Bronchial epithelial cell (primary cell): Measurements from ENCODE around the gene TAF11L11. TPM values are rescaled to one million over a fixed set of nuclear protein-coding genes. Genes with fewer than 3 reads are reported as not detected.
"Not testable (repeated sequence)": the region's sequence is repeated elsewhere in the genome, so short reads cannot be mapped to it uniquely, and the experiment has no call there.

Source experiments
- DNase-seq: peaks from one replicate; pipeline ENCODE4 v3.0.0-alpha.2; 2010; ENCODE audit warnings: low read depth
- FAIRE-seq: peaks from 2 replicates; lab custom pipeline; 2011; peaks lifted over from hg19 to GRCh38; lab: Jason Lieb, UNC
- H3K27me3 ChIP-seq: 2 replicates; pipeline ENCODE4 v1.5.1; 2011; ENCODE audit warnings: low read length; ENCODE audit not compliant: control insufficient read depth, insufficient read depth
- H3K36me3 ChIP-seq: 2 replicates; pipeline ENCODE4 v1.5.1; 2011; ENCODE audit warnings: low read length; ENCODE audit not compliant: control insufficient read depth, insufficient read depth
- H3K4me3 ChIP-seq: 2 replicates; pipeline ENCODE4 v1.5.1; 2011; ENCODE audit warnings: mild to moderate bottlenecking, low read depth, low read length, control low read depth
- total RNA-seq: library from RNA; depleted of rRNA; stranded (reverse); fragments of >200 nt; gene quantifications from 2 replicates; pipeline ENCODE4 v1.2.1, GENCODE V29; 2014
- TF ChIP-seq, protein P1 (sequence below): IDR thresholded peaks from 2 replicates; pipeline ENCODE4 v1.5.1; 2011; ENCODE audit warnings: mild to moderate bottlenecking, moderate library complexity, low read length, control low read depth, inconsistent platforms; ENCODE audit not compliant: insufficient read depth, severe bottlenecking

Gene TAF11L11
- total RNA-seq, 1 donor from 2014 or later, result not detected

DNA sequence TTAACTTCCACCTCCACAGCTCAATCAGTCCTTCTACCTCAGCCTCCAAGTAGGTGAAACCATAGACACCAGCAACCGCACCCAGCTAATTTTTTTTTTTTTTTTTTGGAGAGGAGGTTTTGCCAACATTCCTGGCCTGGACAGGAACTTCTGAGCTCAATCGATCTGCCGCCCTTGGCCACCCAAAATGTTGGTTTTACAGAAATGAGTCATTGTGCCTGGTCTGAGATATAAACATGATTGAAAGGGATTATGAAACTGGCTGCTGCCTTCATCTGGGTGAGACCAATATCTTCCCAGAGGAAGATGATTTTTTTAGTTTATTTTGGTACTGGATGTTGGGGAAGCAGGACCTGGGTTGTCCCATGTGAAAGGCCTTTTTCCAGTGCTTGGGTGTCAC is 15.4 kb downstream of the TAF11L11 start:
- TF ChIP-seq, protein P1, sequence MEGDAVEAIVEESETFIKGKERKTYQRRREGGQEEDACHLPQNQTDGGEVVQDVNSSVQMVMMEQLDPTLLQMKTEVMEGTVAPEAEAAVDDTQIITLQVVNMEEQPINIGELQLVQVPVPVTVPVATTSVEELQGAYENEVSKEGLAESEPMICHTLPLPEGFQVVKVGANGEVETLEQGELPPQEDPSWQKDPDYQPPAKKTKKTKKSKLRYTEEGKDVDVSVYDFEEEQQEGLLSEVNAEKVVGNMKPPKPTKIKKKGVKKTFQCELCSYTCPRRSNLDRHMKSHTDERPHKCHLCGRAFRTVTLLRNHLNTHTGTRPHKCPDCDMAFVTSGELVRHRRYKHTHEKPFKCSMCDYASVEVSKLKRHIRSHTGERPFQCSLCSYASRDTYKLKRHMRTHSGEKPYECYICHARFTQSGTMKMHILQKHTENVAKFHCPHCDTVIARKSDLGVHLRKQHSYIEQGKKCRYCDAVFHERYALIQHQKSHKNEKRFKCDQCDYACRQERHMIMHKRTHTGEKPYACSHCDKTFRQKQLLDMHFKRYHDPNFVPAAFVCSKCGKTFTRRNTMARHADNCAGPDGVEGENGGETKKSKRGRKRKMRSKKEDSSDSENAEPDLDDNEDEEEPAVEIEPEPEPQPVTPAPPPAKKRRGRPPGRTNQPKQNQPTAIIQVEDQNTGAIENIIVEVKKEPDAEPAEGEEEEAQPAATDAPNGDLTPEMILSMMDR, result no peak
- FAIRE-seq (no peak), DNase-seq (no peak)
- Histone ChIP-seq H3K27me3 (no peaks in the 10 kb centered on the region), H3K4me3 (no peak overlapping the region), H3K36me3 (no peaks in the 10 kb centered on the region)

DNA sequence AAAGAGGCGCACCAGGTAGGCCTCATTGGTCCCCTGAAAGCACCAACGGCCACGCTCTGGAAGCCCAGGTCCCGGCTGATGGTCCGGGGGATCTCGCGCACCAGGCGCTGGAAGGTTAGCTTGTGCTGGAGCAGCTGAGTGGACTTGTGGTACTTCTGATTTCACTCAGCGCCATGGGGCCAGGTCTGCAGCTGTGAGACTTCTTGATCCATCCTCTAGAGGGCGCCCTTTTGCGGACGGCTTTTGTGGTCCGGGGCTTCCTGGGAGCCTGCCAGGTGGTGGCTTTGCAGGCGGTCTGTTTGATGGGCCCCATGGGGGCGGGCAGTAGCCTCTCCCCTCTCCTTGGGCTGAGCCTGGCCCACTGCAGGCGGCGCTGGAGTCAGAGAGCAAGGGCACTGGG is 16.6 kb downstream of the TAF11L11 start:
- FAIRE-seq (no peak), DNase-seq (no peak)
- Histone ChIP-seq H3K27me3 (no peaks in the 10 kb centered on the region), H3K36me3 (no peaks in the 10 kb centered on the region), H3K4me3 (no peak overlapping the region)
- TF ChIP-seq, protein P1, result no peak

DNA sequence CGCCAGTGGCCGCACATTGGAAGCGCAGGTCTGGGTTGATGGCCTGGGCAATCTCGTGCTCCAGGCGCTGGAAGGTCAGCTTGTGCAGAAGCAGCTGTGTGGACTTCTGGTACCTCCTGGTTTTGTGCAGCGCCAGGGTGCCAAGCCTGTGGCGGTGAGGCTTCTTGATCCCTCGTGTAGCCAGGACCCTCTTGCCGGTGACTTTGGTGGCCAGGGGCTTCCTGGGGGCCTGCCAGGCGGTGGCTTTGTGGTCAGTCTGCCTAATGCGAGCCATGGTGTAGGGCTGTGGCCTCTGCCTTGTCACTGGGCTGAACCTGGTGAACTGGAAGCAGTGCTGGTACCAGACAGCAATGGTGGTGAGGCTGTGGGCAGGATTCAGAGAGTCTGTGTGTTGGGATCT is 21.7 kb downstream of the TAF11L11 start:
- H3K36me3 ChIP-seq, result no peaks in the 10 kb centered on the region
- FAIRE-seq, result no peak
- TF ChIP-seq, protein P1, result no peak
- DNase-seq, result no peak
- no peaks in the 10 kb centered on the region for H3K27me3 ChIP-seq
- no peak overlapping the region for H3K4me3 ChIP-seq

DNA sequence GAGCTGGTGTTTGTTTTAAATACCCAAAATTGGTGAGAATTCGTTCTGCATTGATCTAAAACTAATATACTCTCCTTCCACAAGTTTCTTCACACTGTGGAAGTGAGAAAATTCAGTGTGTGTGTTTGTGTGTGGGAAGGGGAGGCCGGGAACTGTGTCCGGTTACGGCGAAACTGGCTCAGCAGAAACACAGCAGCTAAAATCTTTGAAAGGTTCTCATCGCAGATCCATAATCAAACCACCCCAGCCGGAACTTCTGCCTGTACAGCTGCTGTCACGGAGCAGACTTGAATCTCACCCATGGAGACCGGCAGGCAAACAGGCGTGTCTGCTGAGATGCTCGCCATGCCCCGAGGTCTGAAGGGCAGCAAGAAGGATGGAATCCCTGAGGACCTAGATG is 27.8 kb downstream of the TAF11L11 start, which contains the start of gene TAF11L13:
Gene TAF11L13, plus strand, starts transcription at position 301 of the 400 bp plus-strand sequence.
- H3K27me3 ChIP-seq, H3K36me3 ChIP-seq, FAIRE-seq, H3K4me3 ChIP-seq, DNase-seq: not testable (repeated sequence)

DNA sequence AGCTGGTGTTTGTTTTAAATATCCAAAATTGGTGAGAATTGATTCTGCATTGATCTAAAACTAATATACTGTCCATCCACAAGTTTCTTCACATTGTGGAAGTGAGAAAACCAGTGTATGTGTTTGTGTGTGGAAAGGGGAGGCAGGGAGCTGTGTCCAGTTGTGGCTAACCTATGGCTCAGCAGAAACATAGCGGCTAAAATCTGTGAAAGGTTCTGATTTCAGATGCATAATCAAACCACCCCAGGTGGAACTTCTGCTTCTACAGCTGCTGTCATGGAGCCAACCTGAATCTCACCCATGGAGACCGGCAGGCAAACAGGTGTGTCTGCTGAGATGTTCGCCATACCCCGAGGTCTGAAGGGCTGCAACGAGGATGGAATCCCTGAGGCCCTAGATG is 30.2 kb downstream of the TAF11L11 start, which contains the start of gene TAF11L14:
Gene TAF11L14, plus strand, starts transcription at position 301 of the 400 bp plus-strand sequence.
- FAIRE-seq (no peak), DNase-seq (no peak)
- no peak within 1 kb of the TSS for H3K4me3 ChIP-seq
- H3K36me3 ChIP-seq, result no peaks in the 10 kb centered on the region
- TF ChIP-seq, protein P1, result no peak
- H3K27me3 ChIP-seq, result no peaks in the 10 kb centered on the region

DNA sequence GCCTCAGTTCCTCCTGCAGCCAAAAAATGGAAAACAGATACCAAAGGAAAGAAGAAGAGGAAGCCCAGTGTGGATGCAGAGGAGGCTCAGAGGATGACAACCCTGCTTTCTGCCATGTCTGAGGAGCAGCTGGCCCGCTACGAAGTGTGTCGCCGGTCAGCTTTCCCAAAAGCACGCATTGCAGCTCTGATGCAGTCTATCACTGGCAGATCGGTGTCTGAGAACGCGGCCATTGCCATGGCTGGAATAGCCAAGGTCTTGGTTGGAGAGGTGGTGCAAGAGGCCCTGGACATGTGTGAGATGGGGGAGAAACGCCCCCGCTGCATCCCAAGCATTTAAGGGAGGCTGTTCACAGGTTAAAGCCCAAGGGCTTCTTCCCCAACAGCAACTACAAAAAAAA is 45.2 kb downstream of the TAF11L11 start:
- H3K4me3 ChIP-seq, H3K27me3 ChIP-seq, H3K36me3 ChIP-seq, FAIRE-seq, DNase-seq: not testable (repeated sequence)

DNA sequence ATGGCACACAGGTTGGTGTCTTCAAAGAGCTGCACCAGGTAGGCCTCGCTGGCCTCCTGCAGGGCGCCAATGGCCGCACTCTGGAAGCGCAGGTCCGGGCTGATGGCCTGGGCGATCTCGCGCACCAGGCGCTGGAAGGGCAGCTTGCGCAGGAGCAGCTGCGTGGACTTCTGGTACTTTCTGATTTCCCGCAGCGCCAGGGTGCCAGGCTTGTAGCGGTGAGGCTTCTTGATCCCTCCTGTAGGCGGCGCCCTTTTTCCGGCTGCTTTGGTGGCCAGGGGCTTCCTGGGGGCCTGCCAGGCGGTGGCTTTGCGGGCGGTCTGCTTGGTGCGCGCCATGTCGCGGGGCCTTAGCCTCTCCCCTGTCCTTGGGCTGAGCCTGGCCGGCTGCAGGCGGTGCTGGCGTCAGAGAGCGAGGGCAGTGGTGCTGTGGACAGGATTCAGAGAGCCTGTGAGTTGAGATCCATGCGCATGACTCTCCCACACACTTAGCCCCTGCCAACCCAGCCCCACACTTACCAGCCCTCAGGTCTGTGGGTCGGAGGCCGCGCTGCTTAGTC is 51.3 kb downstream of the TAF11L11 start:
- not testable (repeated sequence) for H3K4me3 ChIP-seq, H3K36me3 ChIP-seq, H3K27me3 ChIP-seq, DNase-seq, FAIRE-seq

Other genes starting within 250 kb of the TAF11L11 start
- gene TAF11L2, start 106.0 kb upstream of the TAF11L11 start, total RNA-seq, result not detected in 2 replicates
- not detected in 2 replicates for gene TAF11L3, start 85.8 kb upstream of the TAF11L11 start, total RNA-seq
- gene TAF11L4, start 82.4 kb upstream of the TAF11L11 start, total RNA-seq, result not detected in 2 replicates
- not detected in 2 replicates for gene TAF11L5, start 78.9 kb upstream of the TAF11L11 start, total RNA-seq
- gene TAF11L6, start 75.5 kb upstream of the TAF11L11 start, total RNA-seq, result not detected in 2 replicates
- not detected in 2 replicates for gene TAF11L7, start 18.4 kb upstream of the TAF11L11 start, total RNA-seq
- not detected in 2 replicates for gene TAF11L8, start 13.2 kb upstream of the TAF11L11 start, total RNA-seq
- gene TAF11L9, start 9.8 kb upstream of the TAF11L11 start, total RNA-seq, result not detected in 2 replicates
- gene TAF11L10, start 6.4 kb upstream of the TAF11L11 start, total RNA-seq, result not detected in 2 replicates
- 0.26 TPM in 1 of 2 replicates, not detected in the other for gene TAF11L12, start 6.2 kb downstream of the TAF11L11 start, total RNA-seq
- not detected in 2 replicates for gene TAF11L13, start 27.9 kb downstream of the TAF11L11 start, total RNA-seq
- gene TAF11L14, start 30.3 kb downstream of the TAF11L11 start, total RNA-seq, result not detected in 2 replicates